G401.6 (cell line): ENCODE measurements around the gene ADAM15.

Source experiments
- FAIRE-seq: peaks from 2 replicates; lab custom pipeline; 2012; peaks lifted over from hg19 to GRCh38; lab: Jason Lieb, UNC

Gene ADAM15, protein sequence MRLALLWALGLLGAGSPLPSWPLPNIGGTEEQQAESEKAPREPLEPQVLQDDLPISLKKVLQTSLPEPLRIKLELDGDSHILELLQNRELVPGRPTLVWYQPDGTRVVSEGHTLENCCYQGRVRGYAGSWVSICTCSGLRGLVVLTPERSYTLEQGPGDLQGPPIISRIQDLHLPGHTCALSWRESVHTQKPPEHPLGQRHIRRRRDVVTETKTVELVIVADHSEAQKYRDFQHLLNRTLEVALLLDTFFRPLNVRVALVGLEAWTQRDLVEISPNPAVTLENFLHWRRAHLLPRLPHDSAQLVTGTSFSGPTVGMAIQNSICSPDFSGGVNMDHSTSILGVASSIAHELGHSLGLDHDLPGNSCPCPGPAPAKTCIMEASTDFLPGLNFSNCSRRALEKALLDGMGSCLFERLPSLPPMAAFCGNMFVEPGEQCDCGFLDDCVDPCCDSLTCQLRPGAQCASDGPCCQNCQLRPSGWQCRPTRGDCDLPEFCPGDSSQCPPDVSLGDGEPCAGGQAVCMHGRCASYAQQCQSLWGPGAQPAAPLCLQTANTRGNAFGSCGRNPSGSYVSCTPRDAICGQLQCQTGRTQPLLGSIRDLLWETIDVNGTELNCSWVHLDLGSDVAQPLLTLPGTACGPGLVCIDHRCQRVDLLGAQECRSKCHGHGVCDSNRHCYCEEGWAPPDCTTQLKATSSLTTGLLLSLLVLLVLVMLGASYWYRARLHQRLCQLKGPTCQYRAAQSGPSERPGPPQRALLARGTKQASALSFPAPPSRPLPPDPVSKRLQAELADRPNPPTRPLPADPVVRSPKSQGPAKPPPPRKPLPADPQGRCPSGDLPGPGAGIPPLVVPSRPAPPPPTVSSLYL

DNA sequence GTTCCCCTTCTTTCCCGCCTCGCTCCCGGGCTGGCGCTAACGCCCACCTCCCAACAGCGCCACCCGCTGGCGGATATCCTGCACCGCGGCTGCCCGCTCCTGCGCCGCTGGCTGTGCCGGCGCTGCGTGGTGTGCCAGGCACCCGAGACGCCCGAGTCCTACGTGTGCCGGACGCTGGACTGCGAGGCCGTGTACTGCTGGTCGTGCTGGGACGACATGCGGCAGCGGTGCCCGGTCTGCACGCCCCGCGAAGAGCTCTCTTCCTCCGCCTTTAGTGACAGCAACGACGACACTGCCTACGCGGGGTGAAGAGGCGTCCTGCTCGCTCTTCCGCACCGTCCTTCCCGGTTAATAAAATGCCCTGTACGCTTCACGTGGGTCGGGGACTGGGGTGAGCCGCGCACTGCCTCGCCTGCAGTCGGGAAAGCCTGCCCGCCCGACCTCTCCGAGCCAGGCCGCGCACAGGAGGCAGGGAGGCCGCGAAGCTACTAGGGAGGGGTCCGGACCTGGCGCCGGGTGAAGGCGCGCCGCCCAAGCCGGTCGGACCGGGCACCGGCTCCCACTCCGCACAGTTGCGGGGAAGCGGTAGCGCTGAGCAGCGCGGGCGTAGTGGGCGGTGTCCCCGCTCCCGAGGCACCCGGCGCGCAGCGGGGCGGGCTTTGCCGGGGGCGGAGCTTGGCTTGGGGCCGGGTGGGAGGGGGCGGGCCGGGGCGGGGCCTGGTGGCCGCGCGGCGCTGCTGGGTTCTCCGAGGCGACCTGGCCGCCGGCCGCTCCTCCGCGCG lies at the start of gene ADAM15:
TSS of gene ADAM15 (plus strand) at position 757 of the 782 bp plus-strand sequence. CDS start 71 bp downstream, outside the sequence.
- no peak for FAIRE-seq

- FAIRE-seq: no peak
Measured at GRCh38 chr1:155001425-155001674, 49.8 kb upstream of the ADAM15 start.

DNA sequence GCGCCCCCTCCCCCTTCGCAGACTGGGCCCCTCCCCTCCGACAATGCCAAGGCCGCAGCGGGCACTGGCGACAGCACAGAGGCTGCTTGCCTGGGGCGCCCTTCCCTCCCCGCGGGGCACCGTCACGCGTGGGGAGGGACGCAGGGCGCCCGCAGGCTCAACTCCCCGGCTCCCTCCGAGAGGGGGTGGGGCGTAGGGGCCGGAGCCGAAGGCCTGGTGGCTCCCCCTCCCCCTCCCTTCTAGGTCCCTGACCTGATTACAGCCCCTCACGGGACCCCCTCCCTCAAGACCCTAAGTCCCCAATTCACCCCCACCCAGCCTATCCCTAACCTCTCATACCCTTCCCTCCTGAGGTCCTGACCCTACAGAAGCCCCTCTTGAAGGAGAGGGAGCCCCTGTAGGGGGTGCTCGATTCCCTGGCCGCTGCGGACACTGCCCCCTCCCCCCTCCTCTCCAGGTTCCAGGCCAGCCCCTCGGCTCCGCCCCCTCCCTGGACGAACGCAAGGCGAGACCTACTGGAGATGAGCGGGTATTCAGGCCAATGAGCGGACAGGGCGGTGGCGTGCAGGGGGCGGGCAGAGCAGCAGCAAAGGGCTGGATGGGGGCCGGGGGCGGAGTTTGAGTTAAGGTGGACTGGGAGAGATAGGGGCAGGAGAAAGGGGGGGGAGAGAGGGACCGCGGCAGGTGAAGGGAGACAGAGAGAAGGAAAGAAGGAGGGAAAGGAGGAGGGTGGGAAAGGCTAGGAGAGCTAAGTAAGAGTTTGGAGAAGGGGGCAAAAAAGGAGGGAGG lies 49.2 kb upstream of the ADAM15 start:
- peak; percentile 90 for FAIRE-seq

DNA sequence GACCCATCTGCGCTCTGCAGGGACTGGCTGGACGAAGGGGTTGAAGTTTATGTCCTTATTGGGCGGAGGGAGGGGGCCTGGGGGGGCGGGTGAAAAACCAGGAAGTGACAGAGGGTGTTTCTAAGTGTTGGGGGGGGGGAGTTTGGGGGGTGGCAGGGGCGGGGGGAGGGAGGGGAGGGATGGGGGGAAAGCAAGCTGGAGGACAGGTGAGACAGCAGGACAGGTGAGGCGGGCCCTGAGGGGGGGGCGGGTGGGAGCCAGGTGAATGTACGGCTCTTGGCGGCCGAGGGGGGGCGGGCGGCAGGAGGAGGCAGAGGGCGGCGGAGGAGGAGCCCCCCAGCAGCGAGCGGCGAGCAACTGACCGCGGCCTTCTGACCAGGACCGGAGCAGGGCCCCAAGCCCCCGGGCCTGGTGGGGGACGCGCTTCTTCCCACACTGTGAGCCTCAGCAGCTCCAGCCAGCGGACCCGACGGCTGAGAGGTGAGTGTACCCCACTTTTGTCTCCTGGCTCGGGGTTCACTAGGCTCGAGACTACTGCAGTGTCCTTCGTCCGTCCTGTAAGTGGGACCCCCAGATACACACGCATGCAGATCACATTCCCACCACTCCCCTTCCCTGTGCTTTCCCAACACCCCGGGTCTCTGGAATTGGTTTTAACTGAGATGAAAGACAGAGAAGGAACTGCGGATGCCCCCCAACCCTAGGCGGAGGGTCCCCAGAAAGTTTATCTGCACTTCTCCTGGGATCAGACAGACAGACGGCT lies 48.5 kb upstream of the ADAM15 start, which contains the start of gene ZBTB7B:
TSS of gene ZBTB7B (plus strand) at position 339 of the 763 bp plus-strand sequence. CDS start 11,859 bp downstream, outside the sequence.
- no peak for FAIRE-seq

- no peak for FAIRE-seq
Measured at GRCh38 chr1:155003227-155003765, 47.8 kb upstream of the ADAM15 start.

DNA sequence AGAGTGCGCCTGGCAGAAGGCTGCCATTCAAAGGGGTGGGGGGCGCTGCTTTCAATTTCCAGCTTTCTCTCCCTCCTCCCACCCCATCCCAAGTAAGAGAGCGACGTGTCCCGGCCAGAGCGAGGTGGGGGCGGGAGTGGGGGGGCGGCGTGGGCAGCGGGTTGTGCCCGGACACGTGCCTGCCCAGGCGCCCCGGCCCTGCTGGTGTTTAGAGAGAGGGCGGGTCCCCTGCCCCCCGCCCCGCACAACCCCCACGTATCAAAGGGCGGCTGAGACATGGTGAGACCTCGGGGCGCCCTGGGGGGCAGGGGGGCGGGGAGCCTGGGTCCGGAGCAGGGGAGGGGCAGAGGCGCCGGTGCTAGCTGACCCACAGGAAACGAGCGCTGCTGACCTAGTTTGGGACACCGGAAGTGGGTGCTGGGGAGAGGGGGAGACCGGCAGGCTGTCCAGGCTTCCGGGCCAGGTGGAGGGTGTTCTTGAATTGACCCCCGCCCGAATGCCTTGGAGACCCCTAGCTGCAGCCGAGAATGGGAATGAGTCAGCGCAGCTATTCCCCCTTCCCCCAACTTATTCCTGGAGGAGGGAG lies 47.3 kb upstream of the ADAM15 start:
- FAIRE-seq: no peak

GRCh38 chr1:155004352-155005075 lies 46.6 kb upstream of the ADAM15 start:
- no peak for FAIRE-seq

DNA sequence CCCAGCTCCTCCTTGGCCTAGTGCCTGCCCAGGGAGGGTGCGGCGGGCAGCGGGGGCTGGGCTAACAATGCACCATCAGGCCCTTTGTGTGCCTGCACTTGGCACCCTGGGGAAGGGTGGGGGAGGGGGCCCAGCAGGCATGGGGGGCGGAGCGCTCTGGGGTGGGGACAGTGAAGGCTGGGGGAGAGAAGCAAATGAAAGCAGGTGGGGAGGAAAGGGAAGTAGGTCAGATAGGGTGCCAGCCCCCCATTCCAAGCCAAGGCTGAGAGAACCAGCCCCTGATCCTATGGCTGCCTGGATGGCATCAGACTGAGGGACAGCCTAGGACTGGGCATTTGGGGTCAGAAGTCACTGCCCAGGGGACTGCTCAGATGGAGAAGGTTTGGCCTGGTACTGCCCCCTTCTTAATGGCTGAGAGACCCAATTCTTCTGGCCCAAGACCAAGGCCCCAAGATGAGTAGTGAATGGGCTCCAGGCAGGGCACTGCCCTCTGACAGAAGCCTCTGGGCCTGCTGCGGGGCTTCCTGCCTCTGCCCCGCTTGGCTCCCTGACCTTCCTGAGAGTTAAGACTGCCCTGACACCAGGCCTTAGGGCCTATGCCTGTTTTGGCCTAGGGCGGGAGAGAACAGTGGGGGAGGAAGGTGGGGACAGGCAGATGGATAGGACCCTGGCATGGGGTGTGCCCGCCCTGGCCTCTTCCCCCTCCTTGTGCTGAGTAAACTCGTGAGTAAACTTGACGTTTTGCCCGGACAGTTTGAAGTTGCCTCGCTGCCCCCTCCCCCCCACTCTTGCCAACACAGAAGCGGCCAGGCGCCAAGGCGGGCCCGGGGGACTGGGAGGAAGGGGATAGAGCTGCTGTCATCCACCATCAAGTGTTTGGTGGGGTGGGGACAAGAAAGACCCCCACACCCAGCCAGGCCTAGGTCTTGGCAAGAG lies 45.8 kb upstream of the ADAM15 start:
- no peak for FAIRE-seq

DNA sequence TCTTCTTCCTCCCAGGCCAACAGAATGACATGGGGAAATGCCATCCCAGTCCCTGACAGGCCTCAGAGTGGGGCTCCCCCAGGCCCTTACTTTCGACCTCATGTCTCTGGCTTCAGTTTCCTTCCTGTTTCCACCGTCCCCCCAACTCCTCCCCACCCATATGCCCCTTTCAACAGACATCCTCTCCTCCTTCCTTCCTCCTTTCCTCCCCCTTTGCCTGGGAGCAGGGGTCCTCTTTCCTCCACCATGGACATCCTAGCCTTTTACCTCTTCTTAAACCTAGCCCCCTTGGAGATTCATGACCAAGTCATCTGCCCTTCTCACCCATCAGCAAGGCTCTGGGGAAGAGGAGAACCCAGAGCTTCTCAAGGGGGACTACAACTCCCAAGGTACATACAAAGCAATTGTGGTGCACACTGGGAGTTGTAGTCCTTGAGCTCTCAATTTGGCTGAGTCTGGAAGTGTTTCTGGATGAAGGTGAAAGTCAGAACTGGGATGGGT lies 44.5 kb upstream of the ADAM15 start:
- FAIRE-seq: peak; percentile 96

- no peak for FAIRE-seq
Measured at GRCh38 chr1:155007251-155007828, 43.8 kb upstream of the ADAM15 start.

- FAIRE-seq: no peak
Measured at GRCh38 chr1:155008015-155008941, 42.8 kb upstream of the ADAM15 start.

DNA sequence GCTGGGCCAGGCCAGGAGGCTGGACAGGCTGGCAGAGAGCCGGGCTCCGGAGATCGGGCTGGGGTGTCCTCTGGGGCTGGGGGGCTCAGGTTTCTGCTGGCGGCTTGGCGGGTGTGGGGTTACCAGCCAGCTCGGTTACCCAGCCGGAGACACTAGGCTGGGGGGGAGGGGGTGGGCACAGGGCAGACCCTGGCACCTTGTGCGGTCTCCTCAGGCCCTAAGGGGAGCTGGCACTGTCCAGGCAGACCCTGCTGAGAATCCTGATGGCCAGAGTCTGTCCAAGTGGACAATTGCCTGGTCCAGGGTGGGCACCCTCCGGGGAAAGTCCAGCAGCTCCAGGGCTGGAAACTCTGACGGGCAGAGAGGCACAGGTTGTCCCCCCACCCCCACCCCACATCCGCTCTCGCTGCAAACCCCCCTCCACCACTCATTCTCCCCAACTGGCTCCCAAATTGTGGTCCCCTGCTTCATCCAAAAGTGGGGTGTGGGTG lies 41.9 kb upstream of the ADAM15 start:
- FAIRE-seq: no peak

DNA sequence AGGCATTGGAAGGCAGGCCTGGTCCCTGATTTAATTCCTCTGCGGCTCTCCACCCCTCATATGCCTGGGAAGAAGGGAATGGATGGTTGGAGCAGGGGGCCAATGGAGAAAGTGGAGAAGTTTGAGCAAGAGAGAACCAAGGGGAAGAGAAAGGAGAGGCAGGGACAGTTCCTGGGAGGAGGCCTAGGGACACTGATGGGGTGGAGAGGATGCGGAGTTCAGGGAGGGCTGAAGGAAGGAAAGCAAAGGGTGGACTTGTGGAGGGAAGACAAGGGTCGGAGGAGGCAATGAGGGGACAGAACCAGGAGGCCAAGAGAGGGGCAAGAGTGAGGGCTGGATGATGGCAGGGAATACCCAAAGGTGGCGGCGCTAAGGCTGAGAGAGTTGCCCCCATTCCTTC lies 41.4 kb upstream of the ADAM15 start:
- FAIRE-seq: no peak

- FAIRE-seq: no peak
Measured at GRCh38 chr1:155010211-155010918, 40.8 kb upstream of the ADAM15 start.

GRCh38 chr1:155011004-155011416 lies 40.1 kb upstream of the ADAM15 start:
- no peak for FAIRE-seq

GRCh38 chr1:155011437-155012025 lies 39.6 kb upstream of the ADAM15 start:
- FAIRE-seq: no peak
